Activated B cell treated with CpG ODN at 0.5 μM for 24 hours (primary cell): ENCODE data around the gene PLGRKT. TPM values are rescaled to one million over a fixed set of nuclear protein-coding genes. Genes with fewer than 3 reads are reported as not detected.

Experiments
- ATAC-seq: fragments of 200-7000 bp; cut with Tn5 transposase; one replicate; pipeline ENCODE4 v1.10.0; 2021; ENCODE audit warnings: low read depth, mild to moderate bottlenecking, moderate library complexity
- CTCF ChIA-PET: fragments of 350-600 bp; sonication (Branson Sonifier 250); formaldehyde crosslinking; loops from one replicate; lab custom pipeline; 2021; ENCODE audit warnings: antibody characterized with exemption; lab: Charles Lee
- POLR2A ChIA-PET: fragments of 350-600 bp; sonication (Branson Sonifier 250); formaldehyde crosslinking; loops from one replicate; lab custom pipeline; 2021; ENCODE audit warnings: antibody characterized with exemption; lab: Charles Lee
- DNase-seq: peaks from one replicate; pipeline ENCODE4 v3.0.0; 2022
- H3K27ac Mint-ChIP-seq: one replicate; pipeline ENCODE4 v1.8.0; 2020; ENCODE audit warnings: mixed read lengths
- H3K27me3 Mint-ChIP-seq: one replicate; pipeline ENCODE4 v1.8.0; 2021; ENCODE audit warnings: mixed read lengths
- H3K36me3 Mint-ChIP-seq: one replicate; pipeline ENCODE4 v1.8.0; 2021; ENCODE audit warnings: low read depth, mixed read lengths
- H3K4me1 Mint-ChIP-seq: one replicate; pipeline ENCODE4 v1.8.0; 2021; ENCODE audit warnings: mixed read lengths
- H3K4me3 Mint-ChIP-seq: one replicate; pipeline ENCODE4 v1.8.0; 2020; ENCODE audit warnings: mild to moderate bottlenecking, mixed read lengths
- H3K9me3 Mint-ChIP-seq: one replicate; pipeline ENCODE4 v1.8.0; 2020; ENCODE audit warnings: mixed read lengths
- CTCF ChIP-seq: fragments of 200-600 bp; IDR thresholded peaks from one replicate; pipeline ENCODE4 v1.8.0; 2022; ENCODE audit warnings: antibody characterized with exemption, mild to moderate bottlenecking
- intact Hi-C: fragments of 100-400 bp; cut with micrococcal nuclease; formaldehyde crosslinking; loops from one replicate; pipeline ENCODE4 v1.15.1; 2024
- total RNA-seq: library from RNA; stranded (reverse); gene quantifications from 2 replicates; pipeline ENCODE4 v1.2.3, GENCODE V29; 2022

The PLGRKT gene
- total RNA-seq, 1 donor from 2014 or later: 59.7 TPM

- intact Hi-C loops: loop anchor here (1.0 to 2.0 kb wide), 5 partner anchors 14 to 663 kb away; no protein-coding TSS in a partner anchor
- ATAC-seq (no peak), DNase-seq (no peak)
- no peaks in the 10 kb centered on the region for H3K27me3 Mint-ChIP-seq
- ChIA-PET POLR2A (interaction anchor here (0.6 to 1.4 kb wide), 2 partner anchors 12 kb away, joined by 3 to 10 read pairs; partner anchors contain the start of gene PLGRKT), CTCF (interaction anchor here (0.8 to 2.5 kb wide), 6 partner anchors 12 to 666 kb away, joined by 3 to 15 read pairs (median 3); partner anchors contain the start of genes INSL6 and PLGRKT)
- H3K4me1 Mint-ChIP-seq: peaks cover 14% of the 10 kb centered on the region
- no peaks in the 10 kb centered on the region for H3K9me3 Mint-ChIP-seq
- no peak for TF ChIP-seq CTCF
- no peak overlapping the region for H3K27ac Mint-ChIP-seq
- H3K36me3 Mint-ChIP-seq: peaks cover 28% of the 10 kb centered on the region
- no peak overlapping the region for H3K4me3 Mint-ChIP-seq
These were observed 12.6 kb downstream of the PLGRKT start for GRCh38 chr9:5425006-5425628.

- ChIA-PET CTCF (interaction anchor here (1.4 to 1.5 kb wide), 2 partner anchors 234 to 236 kb away, joined by 3 to 5 read pairs; no protein-coding TSS in a partner anchor), POLR2A (interaction anchor here (0.7 to 1.2 kb wide), 2 partner anchors 15 to 16 kb away, joined by 3 to 4 read pairs; partner anchors contain the start of gene PLGRKT)
- H3K9me3 Mint-ChIP-seq: no peaks in the 10 kb centered on the region
- H3K4me1 Mint-ChIP-seq: peaks cover 12% of the 10 kb centered on the region
- no peaks in the 10 kb centered on the region for H3K27me3 Mint-ChIP-seq
- DNase-seq (no peak), ATAC-seq (no peak)
- peaks cover 28% of the 10 kb centered on the region for H3K36me3 Mint-ChIP-seq
- TF ChIP-seq CTCF: no peak
- H3K27ac Mint-ChIP-seq: no peak overlapping the region
- no peak overlapping the region for H3K4me3 Mint-ChIP-seq
- intact Hi-C loops: no loop called here
These were observed 15.4 kb downstream of the PLGRKT start for GRCh38 chr9:5422276-5422675.

- no peaks in the 10 kb centered on the region for H3K27me3 Mint-ChIP-seq
- intact Hi-C loops: no loop called here
- peaks cover 18% of the 10 kb centered on the region for H3K36me3 Mint-ChIP-seq
- peaks cover 12% of the 10 kb centered on the region for H3K4me1 Mint-ChIP-seq
- no peaks in the 10 kb centered on the region for H3K9me3 Mint-ChIP-seq
- ChIA-PET CTCF (no interaction called here), POLR2A (no interaction called here)
- TF ChIP-seq CTCF: no peak
- H3K4me3 Mint-ChIP-seq: no peak overlapping the region
- ATAC-seq: no peak
- no peak for DNase-seq
- H3K27ac Mint-ChIP-seq: no peak overlapping the region
These were observed 16.6 kb downstream of the PLGRKT start for GRCh38 chr9:5421163-5421562.

GRCh38 chr9:5419987-5420386, 17.7 kb downstream of the PLGRKT start:
- Mint-ChIP-seq H3K9me3 (no peaks in the 10 kb centered on the region), H3K4me3 (no peak overlapping the region), H3K27me3 (no peaks in the 10 kb centered on the region), H3K4me1 (peaks cover 12% of the 10 kb centered on the region), H3K27ac (no peak overlapping the region), H3K36me3 (peaks cover 19% of the 10 kb centered on the region)
- ChIA-PET POLR2A (no interaction called here), CTCF (no interaction called here)
- DNase-seq (no peak), ATAC-seq (no peak)
- intact Hi-C loops: no loop called here
- TF ChIP-seq CTCF: no peak

- Mint-ChIP-seq H3K4me3 (no peak overlapping the region), H3K27ac (no peak overlapping the region), H3K27me3 (no peaks in the 10 kb centered on the region), H3K9me3 (peaks cover 3% of the 10 kb centered on the region), H3K4me1 (peaks cover 12% of the 10 kb centered on the region), H3K36me3 (peaks cover 29% of the 10 kb centered on the region)
- no peak for DNase-seq
- no peak for TF ChIP-seq CTCF
- ATAC-seq: no peak
- intact Hi-C loops: no loop called here
- POLR2A ChIA-PET: no interaction called here
- CTCF ChIA-PET: interaction anchor here (1.0 kb wide), 1 partner anchor 678 kb away, joined by 3 read pairs; the partner anchor contains the start of gene AK3
These were observed 19.2 kb downstream of the PLGRKT start for GRCh38 chr9:5418481-5418880.
